ENCODE measurements around the gene NOL3. TPM values are rescaled to one million over a fixed set of nuclear protein-coding genes. Genes with fewer than 3 reads are reported as not detected.

Gene NOL3
- total and polyA plus RNA-seq, 9 of the 15 experiments (the other 6 are each of a cell fraction or from before 2014, with no cell fraction given), result 0.45 to 14.0 (median 5.4) TPM

- POLR2A ChIA-PET, result interaction anchor here (1.2 kb wide), 1 partner anchor 15 kb away, joined by 3 read pairs; no protein-coding TSS in a partner anchor
- no peak for TF ChIP-seq RREB1 (CRISPR knock-in tag; IDR thresholded peaks at IDR 0.05)
- no peak for TF ChIP-seq PURB (CRISPR knock-in tag; IDR thresholded peaks at IDR 0.05; ENCODE audit: low read depth)
- no peak for TF ChIP-seq E4F1 (CRISPR knock-in tag; IDR thresholded peaks at IDR 0.05; ENCODE audit: borderline replicate concordance)
- no peak for TF ChIP-seq ZC3H8 (IDR thresholded peaks at IDR 0.05)
- TF ChIP-seq, protein P1, sequence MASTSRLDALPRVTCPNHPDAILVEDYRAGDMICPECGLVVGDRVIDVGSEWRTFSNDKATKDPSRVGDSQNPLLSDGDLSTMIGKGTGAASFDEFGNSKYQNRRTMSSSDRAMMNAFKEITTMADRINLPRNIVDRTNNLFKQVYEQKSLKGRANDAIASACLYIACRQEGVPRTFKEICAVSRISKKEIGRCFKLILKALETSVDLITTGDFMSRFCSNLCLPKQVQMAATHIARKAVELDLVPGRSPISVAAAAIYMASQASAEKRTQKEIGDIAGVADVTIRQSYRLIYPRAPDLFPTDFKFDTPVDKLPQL (IDR thresholded peaks at IDR 0.05; ENCODE audit: extremely low read depth, insufficient read length), result no peak
- TF ChIP-seq BDP1 (IDR thresholded peaks at IDR 0.05; ENCODE audit: insufficient read depth, insufficient read length), result no peak
- TF ChIP-seq FOXK2 (conservative IDR thresholded peaks at IDR 0.05 in 1 of 2, IDR thresholded peaks at IDR 0.05 in 1 of 2; ENCODE audit: low read depth in 2 of 2), result no peak
- TF ChIP-seq, protein P2, sequence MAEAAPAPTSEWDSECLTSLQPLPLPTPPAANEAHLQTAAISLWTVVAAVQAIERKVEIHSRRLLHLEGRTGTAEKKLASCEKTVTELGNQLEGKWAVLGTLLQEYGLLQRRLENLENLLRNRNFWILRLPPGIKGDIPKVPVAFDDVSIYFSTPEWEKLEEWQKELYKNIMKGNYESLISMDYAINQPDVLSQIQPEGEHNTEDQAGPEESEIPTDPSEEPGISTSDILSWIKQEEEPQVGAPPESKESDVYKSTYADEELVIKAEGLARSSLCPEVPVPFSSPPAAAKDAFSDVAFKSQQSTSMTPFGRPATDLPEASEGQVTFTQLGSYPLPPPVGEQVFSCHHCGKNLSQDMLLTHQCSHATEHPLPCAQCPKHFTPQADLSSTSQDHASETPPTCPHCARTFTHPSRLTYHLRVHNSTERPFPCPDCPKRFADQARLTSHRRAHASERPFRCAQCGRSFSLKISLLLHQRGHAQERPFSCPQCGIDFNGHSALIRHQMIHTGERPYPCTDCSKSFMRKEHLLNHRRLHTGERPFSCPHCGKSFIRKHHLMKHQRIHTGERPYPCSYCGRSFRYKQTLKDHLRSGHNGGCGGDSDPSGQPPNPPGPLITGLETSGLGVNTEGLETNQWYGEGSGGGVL (CRISPR knock-in tag; IDR thresholded peaks at IDR 0.05), result no peak
Observed at GRCh38 chr16:67156143-67156844, 14.0 kb upstream of the NOL3 start.

More at GRCh38 chr16:67156143-67156844, 14.0 kb upstream of the NOL3 start:
- H3K9ac ChIP-seq (ENCODE audit: insufficient read depth in 1 of 2, low read depth in 2 of 2, low read length in 2 of 2), result no peak overlapping the region
- ATAC-seq (no peak), DNase-seq (ENCODE audit: extremely low read depth in 1 of 4, low spot score in 3 of 4) (no peak), FAIRE-seq (no peak)
- intact Hi-C loops (cut with micrococcal nuclease) (loop anchor here (5.0 kb wide), 1 partner anchor 179 kb away; no protein-coding TSS in a partner anchor), in situ Hi-C loops (cut with MboI) (loop anchor here (5.0 to 25.0 kb wide), 2 partner anchors 139 to 194 kb away; partner anchors contain the start of gene CES3)
- no peak overlapping the region for H3K27ac ChIP-seq (ENCODE audit: extremely low read depth, low read depth, low read length)
- H3K4me1 ChIP-seq (replicated peaks in 1 of 2; ENCODE audit: control insufficient read depth in 2 of 2, insufficient read depth in 2 of 2, low read length in 2 of 2), result peaks cover 17 to 53% of the 10 kb centered on the region in 2 experiments
- H3K4me3 ChIP-seq, result no peak overlapping the region
- 70% methylated on average over 12 of the region's 15 CpGs for WGBS (ENCODE audit: insufficient coverage, low coverage, missing lambda C conversion rate)
- H3K27me3 ChIP-seq (ENCODE audit: control insufficient read depth in 2 of 2, insufficient read depth in 2 of 2, low read length in 2 of 2), result no peaks in the 10 kb centered on the region
- CTCF ChIA-PET (ENCODE audit: low intra/inter-chr PET ratio), result interaction anchor here (0.7 to 3.2 kb wide), 3 partner anchors 29 to 173 kb away, joined by 3 to 29 read pairs (median 3); no protein-coding TSS in a partner anchor
- H3K36me3 ChIP-seq (ENCODE audit: control insufficient read depth, insufficient read depth, low read length), result no peaks in the 10 kb centered on the region; the same call in 2 of the 3 replicates
- BruUV-seq (replicated peaks), result no TSS peak
- no peaks in the 10 kb centered on the region for H3K9me1 ChIP-seq (ENCODE audit: control insufficient read depth, insufficient read depth, low read length)
- H3K4me2 ChIP-seq (ENCODE audit: insufficient read depth, low read length), result no peak overlapping the region
- peaks cover 23% of the 10 kb centered on the region for H3K79me2 ChIP-seq (ENCODE audit: control insufficient read depth, insufficient read depth, low read length)
- peaks cover 16% of the 10 kb centered on the region for H4K20me1 ChIP-seq (replicated peaks; ENCODE audit: control insufficient read depth, insufficient read depth, low read length)
- no peaks in the 10 kb centered on the region for H3K9me3 ChIP-seq (replicated peaks; ENCODE audit: control insufficient read depth, insufficient read depth, low read depth, low read length)
- H2AFZ ChIP-seq (ENCODE audit: low read depth, low read length), result no peak overlapping the region
